Gastrocnemius medialis (tissue), 4 donors: ENCODE data around the gene SHC1. TPM values are rescaled to one million over a fixed set of nuclear protein-coding genes. Genes with fewer than 3 reads are reported as not detected.
"Not testable (repeated sequence)": the region's sequence is repeated elsewhere in the genome, so short reads cannot be mapped to it uniquely, and the experiment has no call there.

Source experiments
- ATAC-seq, 2 donors: fragments of 150-250 bp; one replicate each; pipeline ENCODE4 v1.9.1; 2016
- DNase-seq, 2 donors: peaks; one replicate each; pipeline ENCODE4 v3.0.0-alpha.2; 2019
- H3K27ac ChIP-seq, 4 donors: fragments of 200-600 bp; sonication (generic); 1 replicate in 1 of 4; 2 replicates in 3 of 4; pipeline ENCODE4 v1.5.1; 2016 to 2018; ENCODE audit warnings: mild to moderate bottlenecking in 2 of 4, moderate library complexity in 1 of 4
- H3K27me3 ChIP-seq, 3 donors: fragments of 200-600 bp; sonication (generic) in 2 of 3; 1 replicate in 1 of 3; 2 replicates in 2 of 3; pipeline versions ENCODE4 v1.5.1 to v1.6.0; 2016 to 2019; ENCODE audit warnings: mild to moderate bottlenecking in 1 of 3, moderate library complexity in 1 of 3
- H3K36me3 ChIP-seq, 2 donors: fragments of 200-600 bp; sonication (generic) in 1 of 2; one replicate each; pipeline ENCODE4 v1.5.1; 2017 to 2018
- H3K4me1 ChIP-seq, 2 donors: fragments of 200-600 bp; sonication (generic) in 1 of 2; one replicate each; pipeline ENCODE4 v1.5.1; 2016 to 2017; ENCODE audit warnings: mild to moderate bottlenecking in 2 of 2
- H3K4me3 ChIP-seq, 4 donors: fragments of 200-600 bp; sonication (generic) in 3 of 4; 1 replicate in 1 of 4; 2 replicates in 3 of 4; pipeline ENCODE4 v1.5.1; 2016 to 2019; ENCODE audit warnings: mild to moderate bottlenecking in 2 of 4
- H3K9me3 ChIP-seq, 3 donors: fragments of 200-600 bp; sonication (generic) in 2 of 3; 1 replicate in 1 of 3; 2 replicates in 2 of 3; pipeline ENCODE4 v1.5.1; 2016 to 2019
- CTCF ChIP-seq, 5 experiments: fragments of 450-650 bp in 3 of 5; fragments of 200-600 bp in 2 of 5; sonication (generic) in 2 of 5; IDR thresholded peaks in 4 of 5; conservative IDR thresholded peaks in 1 of 5; 1 replicate in 4 of 5; 2 replicates in 1 of 5; pipeline ENCODE4 v1.5.1; 2016 to 2019; ENCODE audit warnings: antibody characterized with exemption in 5 of 5, mild to moderate bottlenecking in 3 of 5, moderate library complexity in 3 of 5
- POLR2A ChIP-seq, 2 donors: fragments of 450-650 bp; IDR thresholded peaks; one replicate each; pipeline ENCODE4 v1.6.1; 2017; ENCODE audit warnings: antibody characterized with exemption in 2 of 2, mild to moderate bottlenecking in 2 of 2, moderate library complexity in 2 of 2
- in situ Hi-C, 4 donors: fragments of 200-750 bp; cut with MboI; loops; one replicate each; pipeline versions ENCODE4 v1.15.0 to v1.8.0; 2017; ENCODE audit warnings: low sequenced_read_pairs in 4 of 4
- intact Hi-C: fragments of 100-400 bp; cut with DNase I; formaldehyde crosslinking; loops from one replicate; pipeline ENCODE4 v1.15.1; 2023; ENCODE audit warnings: low total_unique reads
- total RNA-seq, 4 donors: library from RNA; depleted of rRNA; stranded (reverse); fragments of >200 nt; gene quantifications; one replicate each; pipeline versions ENCODE4 v1.1.0 to v1.2.3, GENCODE V29; 2016

Gene SHC1
- total RNA-seq, 4 donors from 2014 or later = 27.4 to 135 (median 54.9) TPM

- TF ChIP-seq CTCF (IDR thresholded peaks at IDR 0.05 in 4 of 5, conservative IDR thresholded peaks at IDR 0.05 in 1 of 5) = no peak
- TF ChIP-seq POLR2A (IDR thresholded peaks at IDR 0.05) = no peak
- peak in 1 of 2 donors; percentile 15 for DNase-seq
- peaks cover 13 to 23% of the 10 kb centered on the region in 2 donors for H3K4me1 ChIP-seq
- no peak overlapping the region for H3K4me3 ChIP-seq
- H3K9me3 ChIP-seq = no peaks in the 10 kb centered on the region
- no peaks in the 10 kb centered on the region for H3K36me3 ChIP-seq
- no peaks in the 10 kb centered on the region for H3K27me3 ChIP-seq
- H3K27ac ChIP-seq = no peak overlapping the region
- ATAC-seq = no peak
- intact Hi-C loops = no loop called here
- in situ Hi-C loops = loop anchor here in 1 of 4 donors (5.0 kb wide), 1 partner anchor 35 kb away; the partner anchor contains the start of gene PYGO2
Observed at GRCh38 chr1:154996966-154997701, 26.6 kb upstream of the SHC1 start.

- H3K27ac ChIP-seq, H3K27me3 ChIP-seq, DNase-seq, intact Hi-C loops, H3K36me3 ChIP-seq, H3K4me3 ChIP-seq, H3K9me3 ChIP-seq: not testable (repeated sequence)
- peak in 3 of 5 experiments; percentile 24 to 47 (median 32) for TF ChIP-seq CTCF (IDR thresholded peaks at IDR 0.05 in 4 of 5, conservative IDR thresholded peaks at IDR 0.05 in 1 of 5)
- H3K4me1 ChIP-seq = peaks cover 13 to 23% of the 10 kb centered on the region in 2 donors
- in situ Hi-C loops = loop anchor here in 1 of 4 donors (5.0 kb wide), 1 partner anchor 33 kb away; the partner anchor contains the start of gene PYGO2
- peak in 1 of 2 donors; percentile 21 for ATAC-seq
Observed at GRCh38 chr1:154995301-154995983, 24.9 kb upstream of the SHC1 start.

GRCh38 chr1:154994591-154994990 is 24.0 kb upstream of the SHC1 start:
- in situ Hi-C loops = no loop called here

DNA sequence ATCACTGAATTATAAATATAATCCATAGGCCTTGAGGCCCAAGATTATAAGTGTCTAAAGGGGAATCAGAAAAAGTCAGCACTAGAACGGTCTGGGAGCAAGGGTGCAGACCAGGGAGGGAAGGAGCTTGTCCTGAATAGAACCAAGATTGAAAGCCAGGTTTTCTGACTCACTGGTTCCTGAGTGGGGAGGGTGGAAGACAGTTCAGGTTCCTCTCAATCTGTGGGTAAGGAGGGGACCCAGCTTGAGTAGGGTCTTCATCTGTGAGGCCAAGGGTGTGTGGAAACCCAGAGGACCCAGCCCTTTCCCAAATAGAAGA is 23.7 kb upstream of the SHC1 start:
- ATAC-seq (no peak), DNase-seq (no peak)
- Histone ChIP-seq H3K4me3 (no peak overlapping the region), H3K36me3 (peaks cover 0 to 14% of the 10 kb centered on the region in 2 donors), H3K27ac (no peak overlapping the region), H3K27me3 (no peaks in the 10 kb centered on the region), H3K9me3 (no peaks in the 10 kb centered on the region), H3K4me1 (peaks cover 5 to 11% of the 10 kb centered on the region in 2 donors)
- in situ Hi-C loops (no loop called here), intact Hi-C loops (no loop called here)
- TF ChIP-seq POLR2A (IDR thresholded peaks at IDR 0.05) (no peak), CTCF (IDR thresholded peaks at IDR 0.05 in 4 of 5, conservative IDR thresholded peaks at IDR 0.05 in 1 of 5) (no peak)

More at GRCh38 chr1:154994591-154994990, 24.0 kb upstream of the SHC1 start:
- intact Hi-C loops = no loop called here
- Histone ChIP-seq H3K4me1 (peaks cover 7 to 15% of the 10 kb centered on the region in 2 donors), H3K4me3 (no peak overlapping the region), H3K27me3 (no peaks in the 10 kb centered on the region), H3K9me3 (no peaks in the 10 kb centered on the region), H3K27ac (no peak overlapping the region), H3K36me3 (peaks cover 0 to 10% of the 10 kb centered on the region in 2 donors)
- no peak for TF ChIP-seq CTCF (IDR thresholded peaks at IDR 0.05 in 4 of 5, conservative IDR thresholded peaks at IDR 0.05 in 1 of 5)
- no peak for TF ChIP-seq POLR2A (IDR thresholded peaks at IDR 0.05)
- DNase-seq = no peak
- no peak for ATAC-seq
